Measurements from ENCODE around the gene PPIP5K1. TPM values are rescaled to one million over a fixed set of nuclear protein-coding genes. Genes with fewer than 3 reads are reported as not detected.
"Not testable (repeated sequence)": the region's sequence is repeated elsewhere in the genome, so short reads cannot be mapped to it uniquely, and the experiment has no call there.

The PPIP5K1 gene
- total RNA-seq, 1 donor from 2014 or later, result 46.4 TPM

DNA sequence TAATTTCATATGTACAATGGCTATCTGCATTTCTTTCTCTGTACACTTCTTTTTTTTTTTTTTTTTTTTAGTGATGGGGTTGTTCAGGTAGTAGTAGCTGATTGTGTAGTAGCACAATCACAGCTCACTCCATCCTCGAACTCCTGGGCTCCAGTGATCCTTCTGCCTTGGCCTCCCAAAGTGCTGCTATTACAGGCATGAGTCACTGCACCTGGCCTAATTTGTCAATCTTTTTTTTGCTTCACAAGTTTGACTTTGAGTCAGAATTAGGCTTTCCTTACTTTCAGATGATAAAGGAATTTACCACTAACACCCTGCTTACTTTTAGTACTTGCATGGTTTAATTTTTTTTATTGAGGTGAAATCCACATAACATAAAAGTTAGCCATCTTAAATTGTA, 44.6 kb downstream of the PPIP5K1 start:
- intact Hi-C loops (cut with micrococcal nuclease), result no loop called here

DNA sequence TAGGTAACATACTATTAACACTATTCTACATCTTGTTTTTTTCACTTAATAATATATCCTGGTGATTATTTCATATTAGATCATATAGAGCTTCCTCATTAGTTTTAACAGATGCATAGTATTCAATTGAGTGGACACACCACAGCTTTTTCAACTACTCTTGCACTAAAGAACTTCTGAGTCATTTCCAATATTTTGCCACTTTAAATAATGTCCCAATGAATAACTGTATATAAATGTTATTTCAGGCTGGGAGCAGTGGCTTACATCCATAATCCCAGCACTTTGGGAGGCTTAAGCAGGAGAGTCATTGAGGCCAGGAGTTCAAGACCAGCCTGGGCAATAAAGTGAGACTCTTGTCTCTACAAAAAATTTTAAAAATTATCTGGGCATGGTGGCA, 45.7 kb downstream of the PPIP5K1 start:
- intact Hi-C loops (cut with micrococcal nuclease), result no loop called here

DNA sequence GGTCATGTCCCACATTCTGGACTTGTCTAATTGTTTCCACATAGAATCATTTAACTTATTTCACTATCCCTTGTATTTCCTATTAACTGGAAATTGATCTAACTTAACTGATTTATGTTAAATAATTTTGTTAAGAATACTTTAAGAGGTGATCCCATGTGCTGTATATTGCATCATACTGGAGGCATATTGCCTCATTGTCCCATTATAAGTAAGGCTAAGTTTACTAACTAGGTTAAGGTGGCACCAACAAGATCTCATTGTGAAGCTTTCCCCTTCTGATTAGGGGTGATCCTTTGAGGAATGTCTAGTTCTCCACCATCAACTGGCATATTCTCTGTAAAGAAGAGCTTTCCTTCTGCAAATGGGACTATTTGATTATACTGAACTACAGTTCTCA, 48.2 kb downstream of the PPIP5K1 start:
- intact Hi-C loops (cut with micrococcal nuclease), result no loop called here

DNA sequence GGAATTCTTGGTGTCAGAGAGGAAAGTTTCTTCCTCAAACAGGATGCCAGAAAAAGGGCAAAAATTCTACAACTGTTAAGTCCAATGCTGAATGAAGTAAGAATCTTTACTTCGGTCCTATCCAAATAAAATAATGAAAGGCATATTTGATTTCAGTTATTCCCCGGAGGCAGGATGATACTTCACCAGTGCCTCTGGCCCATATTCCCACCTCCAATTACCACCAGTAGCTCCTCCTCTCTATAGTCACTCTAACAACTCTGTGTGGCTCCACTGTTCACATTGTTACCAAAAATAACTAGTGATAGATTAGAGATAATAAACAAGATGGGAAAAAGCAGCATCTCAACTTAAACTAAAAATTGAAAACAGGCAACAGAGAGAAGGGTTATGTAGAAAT, 51.9 kb downstream of the PPIP5K1 start:
- intact Hi-C loops (cut with micrococcal nuclease), result no loop called here

DNA sequence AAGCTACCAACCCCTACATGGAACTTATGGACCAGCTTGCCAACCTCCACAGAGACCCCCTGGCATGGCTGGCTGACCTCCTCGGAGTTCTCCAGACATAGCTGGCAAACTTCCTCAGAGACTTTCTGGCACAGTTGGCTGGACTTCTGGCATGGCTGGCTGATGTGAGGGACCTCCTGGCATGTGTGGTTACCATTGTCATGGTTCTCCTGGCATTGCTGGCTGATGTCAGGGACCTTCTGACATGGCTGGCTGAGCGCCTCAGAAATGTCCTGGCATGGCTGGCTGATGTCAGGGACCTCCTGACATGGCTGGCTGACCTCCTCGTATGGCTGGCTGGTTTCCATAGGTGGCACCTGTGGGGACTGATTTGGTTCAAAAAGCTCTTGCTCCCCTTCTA, 55.1 kb downstream of the PPIP5K1 start:
- intact Hi-C loops (cut with micrococcal nuclease), result no loop called here

DNA sequence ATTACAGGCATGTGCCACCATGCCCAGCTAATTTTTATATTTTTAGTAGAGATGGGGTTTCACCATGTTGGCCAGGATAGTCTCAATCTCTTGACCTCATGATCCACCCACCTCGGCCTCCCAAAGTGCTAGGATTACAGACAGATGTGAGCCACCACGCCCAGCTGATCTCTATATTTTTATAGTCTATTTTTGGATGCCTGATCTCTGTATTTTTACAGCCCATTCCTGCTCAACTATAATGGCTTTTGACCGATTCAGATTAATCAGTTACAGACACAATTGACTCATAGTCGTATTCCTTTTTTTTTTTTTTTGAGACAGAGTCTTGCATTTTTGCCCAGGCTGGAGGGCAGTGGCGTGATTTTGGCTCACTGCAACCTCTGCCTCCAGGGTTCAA, 57.2 kb downstream of the PPIP5K1 start:
- intact Hi-C loops (cut with micrococcal nuclease), result not testable (repeated sequence)

DNA sequence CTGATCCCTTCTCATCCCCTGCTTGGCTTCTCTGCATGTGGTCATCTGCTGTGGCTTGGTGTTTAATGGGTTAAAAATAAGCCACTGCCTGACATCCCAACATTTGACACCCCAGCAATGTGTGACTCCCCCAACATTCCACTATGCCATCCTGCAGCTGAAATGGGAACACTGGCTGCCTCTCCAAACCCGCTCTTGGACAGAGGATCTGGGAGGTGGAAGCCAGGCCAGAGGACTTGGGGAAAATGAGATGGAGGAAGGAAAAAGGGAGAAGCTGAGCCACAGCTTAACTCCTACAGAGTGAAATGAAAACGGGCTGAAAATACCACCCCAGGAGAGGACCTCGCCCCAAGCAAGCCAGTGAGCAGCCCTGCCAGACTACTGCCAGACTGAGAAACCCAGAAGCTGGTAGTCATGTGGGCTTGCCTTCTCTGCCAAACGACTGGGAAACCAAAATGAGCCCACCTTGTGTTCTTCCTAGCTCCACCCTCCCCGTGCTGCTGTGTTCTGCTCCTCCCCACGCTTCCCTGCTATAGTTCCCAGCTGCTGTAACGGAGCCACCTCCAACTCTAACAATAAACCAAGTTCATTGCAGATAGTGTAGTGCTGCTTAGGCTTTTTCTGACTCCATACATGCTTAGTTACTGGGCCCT, 58.9 kb downstream of the PPIP5K1 start:
- intact Hi-C loops (cut with micrococcal nuclease), result no loop called here

DNA sequence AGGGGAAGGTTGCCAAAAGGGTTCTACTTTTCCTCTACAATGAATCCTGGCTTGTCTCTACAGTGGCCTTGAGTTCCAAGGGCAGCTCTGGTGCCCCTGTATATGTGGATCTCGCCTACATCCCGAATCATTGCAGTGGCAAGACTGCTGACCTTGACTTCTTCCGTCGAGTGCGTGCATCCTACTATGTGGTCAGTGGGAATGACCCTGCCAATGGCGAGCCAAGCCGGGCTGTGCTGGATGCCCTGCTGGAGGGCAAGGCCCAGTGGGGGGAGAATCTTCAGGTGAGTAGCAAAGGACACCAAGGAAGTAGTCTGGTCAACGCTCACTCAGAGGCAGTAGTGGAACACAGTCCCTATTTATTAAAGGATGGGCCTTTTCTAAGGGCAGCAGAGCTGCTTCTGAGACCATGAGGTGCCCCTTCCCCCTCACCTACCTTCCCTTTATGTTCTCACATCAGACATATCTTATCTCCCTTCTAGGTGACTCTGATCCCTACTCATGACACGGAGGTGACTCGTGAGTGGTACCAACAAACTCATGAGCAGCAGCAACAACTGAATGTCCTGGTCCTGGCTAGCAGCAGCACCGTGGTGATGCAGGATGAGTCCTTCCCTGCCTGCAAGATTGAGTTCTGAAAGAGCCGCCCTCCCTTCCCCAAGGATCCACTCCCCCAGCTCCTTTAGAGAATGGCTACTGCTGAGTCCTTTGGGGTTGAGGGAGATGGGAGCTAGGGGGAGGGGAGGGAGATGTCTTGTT, 60.2 kb downstream of the PPIP5K1 start:
- intact Hi-C loops (cut with micrococcal nuclease), result no loop called here

DNA sequence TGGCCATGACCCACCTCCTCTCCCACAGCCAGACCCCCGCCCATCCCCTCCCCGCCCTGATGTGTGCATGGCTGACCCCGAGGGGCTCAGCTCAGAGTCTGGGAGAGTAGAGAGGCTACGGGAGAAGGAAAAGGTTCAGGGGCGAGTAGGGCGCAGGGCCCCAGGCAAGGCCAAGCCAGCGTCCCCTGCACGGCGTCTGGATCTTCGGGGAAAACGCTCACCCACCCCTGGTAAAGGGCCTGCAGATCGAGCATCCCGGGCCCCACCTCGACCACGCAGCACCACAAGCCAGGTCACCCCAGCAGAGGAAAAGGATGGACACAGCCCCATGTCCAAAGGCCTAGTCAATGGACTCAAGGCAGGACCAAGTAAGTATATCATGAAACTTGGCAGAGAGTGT, 60.9 kb downstream of the PPIP5K1 start:
- intact Hi-C loops (cut with micrococcal nuclease), result no loop called here

DNA sequence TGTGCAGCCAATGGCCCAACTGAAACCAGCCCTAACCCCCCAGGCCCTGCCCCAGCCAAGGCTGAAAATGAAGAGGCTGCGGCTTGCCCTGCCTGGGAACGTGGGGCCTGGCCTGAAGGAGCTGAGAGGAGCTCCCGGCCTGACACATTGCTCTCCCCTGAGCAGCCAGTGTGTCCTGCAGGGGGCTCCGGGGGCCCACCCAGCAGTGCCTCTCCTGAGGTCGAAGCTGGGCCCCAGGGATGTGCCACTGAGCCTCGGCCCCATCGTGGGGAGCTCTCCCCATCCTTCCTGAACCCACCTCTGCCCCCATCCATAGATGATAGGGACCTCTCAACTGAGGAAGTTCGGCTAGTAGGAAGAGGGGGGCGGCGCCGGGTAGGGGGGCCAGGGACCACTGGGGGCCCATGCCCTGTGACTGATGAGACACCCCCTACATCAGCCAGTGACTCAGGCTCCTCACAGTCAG, 61.4 kb downstream of the PPIP5K1 start:
- intact Hi-C loops (cut with micrococcal nuclease), result no loop called here

DNA sequence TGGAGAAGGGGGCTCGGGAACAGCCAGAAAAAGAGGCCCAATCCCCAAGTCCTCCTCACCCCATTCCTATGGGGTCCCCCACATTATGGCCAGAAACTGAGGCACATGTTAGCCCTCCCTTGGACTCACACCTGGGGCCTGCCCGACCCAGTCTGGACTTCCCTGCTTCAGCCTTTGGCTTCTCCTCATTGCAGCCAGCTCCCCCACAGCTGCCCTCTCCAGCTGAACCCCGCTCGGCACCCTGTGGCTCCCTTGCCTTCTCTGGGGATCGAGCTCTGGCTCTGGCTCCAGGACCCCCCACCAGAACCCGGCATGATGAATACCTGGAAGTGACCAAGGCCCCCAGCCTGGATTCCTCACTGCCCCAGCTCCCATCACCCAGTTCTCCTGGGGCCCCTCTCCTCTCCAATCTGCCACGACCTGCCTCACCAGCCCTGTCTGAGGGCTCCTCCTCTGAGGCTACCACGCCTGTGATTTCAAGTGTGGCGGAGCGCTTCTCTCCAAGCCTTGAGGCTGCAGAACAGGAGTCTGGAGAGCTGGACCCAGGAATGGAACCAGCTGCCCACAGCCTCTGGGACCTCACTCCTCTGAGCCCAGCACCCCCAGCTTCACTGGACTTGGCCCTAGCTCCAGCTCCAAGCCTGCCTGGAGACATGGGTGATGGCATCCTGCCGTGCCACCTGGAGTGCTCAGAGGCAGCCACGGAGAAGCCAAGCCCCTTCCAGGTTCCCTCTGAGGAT, 62.0 kb downstream of the PPIP5K1 start:
- intact Hi-C loops (cut with micrococcal nuclease), result no loop called here

DNA sequence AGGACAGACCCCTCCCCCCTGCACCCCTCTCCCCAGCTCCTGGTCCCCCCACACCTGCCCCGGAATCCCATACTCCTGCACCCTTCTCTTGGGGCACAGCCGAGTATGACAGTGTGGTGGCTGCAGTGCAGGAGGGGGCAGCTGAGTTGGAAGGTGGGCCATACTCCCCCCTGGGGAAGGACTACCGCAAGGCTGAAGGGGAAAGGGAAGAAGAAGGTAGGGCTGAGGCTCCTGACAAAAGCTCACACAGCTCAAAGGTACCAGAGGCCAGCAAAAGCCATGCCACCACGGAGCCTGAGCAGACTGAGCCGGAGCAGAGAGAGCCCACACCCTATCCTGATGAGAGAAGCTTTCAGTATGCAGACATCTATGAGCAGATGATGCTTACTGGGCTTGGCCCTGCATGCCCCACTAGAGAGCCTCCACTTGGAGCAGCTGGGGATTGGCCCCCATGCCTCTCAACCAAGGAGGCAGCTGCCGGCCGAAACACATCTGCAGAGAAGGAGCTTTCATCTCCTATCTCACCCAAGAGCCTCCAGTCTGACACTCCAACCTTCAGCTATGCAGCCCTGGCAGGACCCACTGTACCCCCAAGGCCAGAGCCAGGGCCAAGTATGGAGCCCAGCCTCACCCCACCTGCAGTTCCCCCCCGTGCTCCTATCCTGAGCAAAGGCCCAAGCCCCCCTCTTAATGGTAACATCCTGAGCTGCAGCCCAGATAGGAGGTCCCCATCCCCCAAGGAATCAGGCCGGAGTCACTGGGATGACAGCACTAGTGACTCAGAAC, 62.8 kb downstream of the PPIP5K1 start:
- intact Hi-C loops (cut with micrococcal nuclease), result no loop called here

DNA sequence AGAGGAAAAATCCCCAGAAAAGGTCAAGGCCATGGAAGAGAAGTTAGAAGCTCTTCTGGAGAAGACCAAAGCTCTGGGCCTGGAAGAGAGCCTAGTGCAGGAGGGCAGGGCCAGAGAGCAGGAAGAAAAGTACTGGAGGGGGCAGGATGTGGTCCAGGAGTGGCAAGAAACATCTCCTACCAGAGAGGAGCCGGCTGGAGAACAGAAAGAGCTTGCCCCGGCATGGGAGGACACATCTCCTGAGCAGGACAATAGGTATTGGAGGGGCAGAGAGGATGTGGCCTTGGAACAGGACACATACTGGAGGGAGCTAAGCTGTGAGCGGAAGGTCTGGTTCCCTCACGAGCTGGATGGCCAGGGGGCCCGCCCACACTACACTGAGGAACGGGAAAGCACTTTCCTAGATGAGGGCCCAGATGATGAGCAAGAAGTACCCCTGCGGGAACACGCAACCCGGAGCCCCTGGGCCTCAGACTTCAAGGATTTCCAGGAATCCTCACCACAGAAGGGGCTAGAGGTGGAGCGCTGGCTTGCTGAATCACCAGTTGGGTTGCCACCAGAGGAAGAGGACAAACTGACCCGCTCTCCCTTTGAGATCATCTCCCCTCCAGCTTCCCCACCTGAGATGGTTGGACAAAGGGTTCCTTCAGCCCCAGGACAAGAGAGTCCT, 63.6 kb downstream of the PPIP5K1 start:
- intact Hi-C loops (cut with micrococcal nuclease), result no loop called here

DNA sequence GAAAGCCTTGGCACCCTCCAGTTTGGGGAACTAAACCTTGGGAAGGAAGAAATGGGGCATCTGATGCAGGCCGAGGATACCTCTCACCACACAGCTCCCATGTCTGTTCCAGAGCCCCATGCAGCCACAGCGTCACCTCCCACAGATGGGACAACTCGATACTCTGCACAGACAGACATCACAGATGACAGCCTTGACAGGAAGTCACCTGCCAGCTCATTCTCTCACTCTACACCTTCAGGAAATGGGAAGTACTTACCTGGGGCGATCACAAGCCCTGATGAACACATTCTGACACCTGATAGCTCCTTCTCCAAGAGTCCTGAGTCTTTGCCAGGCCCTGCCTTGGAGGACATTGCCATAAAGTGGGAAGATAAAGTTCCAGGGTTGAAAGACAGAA, 64.9 kb downstream of the PPIP5K1 start:
- intact Hi-C loops (cut with micrococcal nuclease), result no loop called here

DNA sequence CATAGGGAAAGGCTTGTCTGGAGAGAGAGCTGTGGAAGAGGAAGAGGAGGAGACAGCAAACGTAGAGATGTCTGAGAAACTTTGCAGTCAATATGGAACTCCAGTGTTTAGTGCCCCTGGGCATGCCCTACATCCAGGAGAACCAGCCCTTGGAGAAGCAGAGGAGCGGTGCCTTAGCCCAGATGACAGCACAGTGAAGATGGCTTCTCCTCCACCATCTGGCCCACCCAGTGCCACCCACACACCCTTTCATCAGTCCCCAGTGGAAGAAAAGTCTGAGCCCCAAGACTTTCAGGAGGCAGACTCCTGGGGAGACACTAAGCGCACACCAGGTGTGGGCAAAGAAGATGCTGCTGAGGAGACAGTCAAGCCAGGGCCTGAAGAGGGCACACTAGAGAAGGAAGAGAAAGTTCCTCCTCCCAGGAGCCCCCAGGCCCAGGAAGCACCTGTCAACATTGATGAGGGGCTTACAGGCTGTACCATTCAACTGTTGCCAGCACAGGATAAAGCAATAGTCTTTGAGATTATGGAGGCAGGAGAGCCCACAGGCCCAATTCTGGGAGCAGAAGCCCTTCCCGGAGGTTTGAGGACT, 65.7 kb downstream of the PPIP5K1 start:
- intact Hi-C loops (cut with micrococcal nuclease), result no loop called here

DNA sequence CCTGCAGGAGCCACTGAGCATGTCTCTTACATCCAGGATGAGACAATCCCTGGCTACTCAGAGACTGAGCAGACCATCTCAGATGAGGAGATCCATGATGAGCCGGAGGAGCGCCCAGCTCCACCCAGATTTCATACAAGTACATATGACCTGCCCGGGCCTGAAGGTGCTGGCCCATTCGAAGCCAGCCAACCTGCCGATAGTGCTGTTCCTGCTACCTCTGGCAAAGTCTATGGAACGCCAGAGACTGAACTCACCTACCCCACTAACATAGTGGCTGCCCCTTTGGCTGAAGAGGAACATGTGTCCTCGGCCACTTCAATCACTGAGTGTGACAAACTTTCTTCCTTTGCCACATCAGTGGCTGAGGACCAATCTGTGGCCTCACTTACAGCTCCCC, 66.4 kb downstream of the PPIP5K1 start:
- intact Hi-C loops (cut with micrococcal nuclease), result no loop called here

DNA sequence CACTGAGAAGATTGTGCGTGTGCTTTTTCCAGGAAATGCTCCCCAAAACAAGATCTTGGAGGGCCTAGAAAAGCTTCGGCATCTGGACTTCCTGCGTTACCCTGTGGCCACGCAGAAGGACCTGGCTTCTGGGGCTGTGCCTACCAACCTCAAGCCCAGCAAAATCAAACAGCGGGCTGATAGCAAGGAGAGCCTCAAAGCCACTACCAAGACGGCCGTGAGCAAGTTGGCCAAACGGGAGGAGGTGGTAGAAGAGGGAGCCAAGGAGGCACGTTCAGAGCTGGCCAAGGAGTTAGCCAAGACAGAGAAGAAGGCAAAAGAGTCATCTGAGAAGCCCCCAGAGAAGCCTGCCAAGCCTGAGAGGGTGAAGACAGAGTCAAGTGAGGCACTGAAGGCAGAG, 67.8 kb downstream of the PPIP5K1 start:
- intact Hi-C loops (cut with micrococcal nuclease), result no loop called here

DNA sequence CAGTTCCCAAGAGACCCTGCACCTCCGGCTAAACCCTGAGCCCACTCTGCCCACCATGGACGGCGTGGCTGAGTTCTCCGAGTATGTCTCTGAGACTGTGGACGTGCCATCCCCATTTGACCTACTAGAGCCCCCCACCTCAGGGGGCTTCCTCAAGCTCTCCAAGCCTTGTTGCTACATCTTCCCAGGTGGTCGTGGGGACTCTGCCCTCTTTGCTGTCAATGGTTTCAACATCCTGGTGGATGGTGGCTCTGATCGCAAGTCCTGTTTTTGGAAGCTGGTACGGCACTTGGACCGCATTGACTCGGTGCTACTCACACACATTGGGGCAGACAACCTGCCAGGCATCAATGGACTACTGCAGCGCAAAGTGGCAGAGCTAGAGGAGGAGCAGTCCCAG, 68.6 kb downstream of the PPIP5K1 start:
- intact Hi-C loops (cut with micrococcal nuclease), result no loop called here

DNA sequence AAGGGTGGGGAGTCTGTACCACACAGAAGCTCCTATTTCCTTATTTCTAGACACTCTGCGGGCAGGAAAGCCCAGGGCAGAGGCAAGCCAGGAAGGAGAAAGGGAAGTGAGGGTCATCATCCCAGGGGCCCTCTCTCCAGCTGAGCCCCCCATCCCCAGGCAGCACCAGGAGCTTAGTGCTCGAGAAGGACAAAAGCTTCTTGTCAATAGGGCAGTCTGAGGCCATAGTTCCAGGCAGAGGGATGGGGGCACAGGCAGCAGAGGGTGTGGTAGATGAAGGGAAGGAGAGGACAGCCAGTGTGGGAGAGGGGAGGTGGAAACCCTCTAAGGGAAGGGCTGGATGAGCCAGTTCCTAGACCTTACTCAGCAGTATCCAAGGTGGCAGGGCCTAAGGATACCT, 69.9 kb downstream of the PPIP5K1 start:
- intact Hi-C loops (cut with micrococcal nuclease), result no loop called here

DNA sequence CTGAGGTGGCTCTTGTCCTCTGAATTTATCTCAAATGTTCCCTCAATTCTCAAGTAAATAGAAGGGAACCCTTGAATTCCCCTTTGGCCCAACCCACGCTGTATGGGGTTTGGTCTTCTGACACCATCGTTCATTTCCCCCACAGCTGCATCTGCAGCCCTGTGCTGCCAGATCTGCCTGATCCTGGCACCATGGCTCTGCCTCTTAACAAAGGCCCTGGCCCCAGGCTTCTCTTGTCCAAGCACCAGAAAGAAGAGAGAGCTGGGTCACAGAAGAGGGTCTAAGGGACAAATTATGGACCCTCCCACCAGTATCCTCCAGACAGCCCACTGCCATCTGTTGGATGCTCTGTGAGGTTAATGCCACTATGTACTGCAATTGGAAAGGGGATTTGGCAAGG, 70.8 kb downstream of the PPIP5K1 start:
- intact Hi-C loops (cut with micrococcal nuclease), result loop anchor here (10.0 kb wide), 1 partner anchor 594 kb away; the partner anchor contains the start of gene TTBK2

Measured in T-helper 2 cell treated with Interferon-gamma antibody and Interleukin-4, amounts not matched to agents 100 ng/mL and 5 ng/mL, for 36 hours (primary cell).